Lower lobe of right lung (tissue), 2 donors: ENCODE data around the gene TIGD6. TPM values are rescaled to one million over a fixed set of nuclear protein-coding genes. Genes with fewer than 3 reads are reported as not detected.
A peak's percentile ranks its signal among the peaks of the same experiment; 100 is the strongest.

Source experiments
- ATAC-seq, 2 donors: fragments of 200-7000 bp; cut with Tn5 transposase; one replicate each; pipeline ENCODE4 v1.9.1; 2020 to 2022; ENCODE audit warnings: mild to moderate bottlenecking in 2 of 2, moderate library complexity in 2 of 2
- DNase-seq: peaks from one replicate; pipeline ENCODE4 v3.0.0-alpha.2; 2020
- H3K27ac ChIP-seq: fragments of 200-600 bp; one replicate; pipeline ENCODE4 v1.8.0; 2022
- H3K27me3 ChIP-seq: fragments of 200-600 bp; one replicate; pipeline ENCODE4 v1.8.0; 2022; ENCODE audit warnings: low read depth
- H3K36me3 ChIP-seq: fragments of 200-600 bp; one replicate; pipeline ENCODE4 v1.8.0; 2022; ENCODE audit warnings: mild to moderate bottlenecking
- H3K4me1 ChIP-seq: fragments of 200-600 bp; one replicate; pipeline ENCODE4 v1.8.0; 2022
- H3K4me3 ChIP-seq: fragments of 200-600 bp; one replicate; pipeline ENCODE4 v1.8.0; 2022; ENCODE audit warnings: mild to moderate bottlenecking
- H3K9me3 ChIP-seq: fragments of 200-600 bp; one replicate; pipeline ENCODE4 v1.8.0; 2022
- intact Hi-C: fragments of 100-400 bp; cut with DNase I; formaldehyde crosslinking; loops from one replicate; pipeline ENCODE4 v1.11.0; 2022
- total RNA-seq: library from RNA; stranded (reverse); fragmentation: NEBNext Ultra II Directional; extraction: Animal tissue kit (Norgen Biotek cat#: 25700); gene quantifications from one replicate; pipeline ENCODE4 v1.2.1, GENCODE V29; 2021
- TF ChIP-seq, protein P1 (sequence below): fragments of 200-600 bp; IDR thresholded peaks from one replicate; pipeline ENCODE4 v1.8.0; 2022; ENCODE audit warnings: antibody characterized with exemption, mild to moderate bottlenecking
- donor health status: DM: no; HTN: yes; CAD: no; lungs with severe emphysema.

TIGD6 gene
- total RNA-seq, 1 donor from 2014 or later, result 4.8 TPM

DNA sequence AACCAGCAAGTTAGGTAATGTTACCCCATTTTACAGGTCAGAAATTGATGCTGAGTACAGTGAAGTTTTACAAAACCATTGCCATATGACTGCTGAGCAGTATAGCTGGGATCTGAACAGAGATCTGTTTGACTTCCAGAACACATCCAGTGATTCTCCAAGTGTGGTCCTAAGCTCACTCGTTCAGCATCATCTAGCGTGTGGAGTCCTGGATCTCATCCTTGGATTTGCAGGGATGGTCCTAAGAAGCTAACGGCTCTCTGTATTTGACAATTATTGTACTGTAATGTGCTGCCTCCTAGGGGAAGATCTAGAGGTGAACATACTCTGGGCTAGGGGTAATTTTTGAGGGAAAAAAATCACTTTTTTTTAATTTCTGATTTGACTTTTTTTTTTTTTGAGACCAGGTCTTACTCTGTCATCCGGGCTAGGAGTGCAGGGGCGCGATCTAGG, 38.5 kb downstream of the TIGD6 start:
- no peak for DNase-seq
- TF ChIP-seq, protein P1, sequence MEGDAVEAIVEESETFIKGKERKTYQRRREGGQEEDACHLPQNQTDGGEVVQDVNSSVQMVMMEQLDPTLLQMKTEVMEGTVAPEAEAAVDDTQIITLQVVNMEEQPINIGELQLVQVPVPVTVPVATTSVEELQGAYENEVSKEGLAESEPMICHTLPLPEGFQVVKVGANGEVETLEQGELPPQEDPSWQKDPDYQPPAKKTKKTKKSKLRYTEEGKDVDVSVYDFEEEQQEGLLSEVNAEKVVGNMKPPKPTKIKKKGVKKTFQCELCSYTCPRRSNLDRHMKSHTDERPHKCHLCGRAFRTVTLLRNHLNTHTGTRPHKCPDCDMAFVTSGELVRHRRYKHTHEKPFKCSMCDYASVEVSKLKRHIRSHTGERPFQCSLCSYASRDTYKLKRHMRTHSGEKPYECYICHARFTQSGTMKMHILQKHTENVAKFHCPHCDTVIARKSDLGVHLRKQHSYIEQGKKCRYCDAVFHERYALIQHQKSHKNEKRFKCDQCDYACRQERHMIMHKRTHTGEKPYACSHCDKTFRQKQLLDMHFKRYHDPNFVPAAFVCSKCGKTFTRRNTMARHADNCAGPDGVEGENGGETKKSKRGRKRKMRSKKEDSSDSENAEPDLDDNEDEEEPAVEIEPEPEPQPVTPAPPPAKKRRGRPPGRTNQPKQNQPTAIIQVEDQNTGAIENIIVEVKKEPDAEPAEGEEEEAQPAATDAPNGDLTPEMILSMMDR, result peak; percentile 43
- H3K4me1 ChIP-seq, result peaks cover 24% of the 10 kb centered on the region
- H3K9me3 ChIP-seq, result no peaks in the 10 kb centered on the region
- H3K27me3 ChIP-seq, result no peaks in the 10 kb centered on the region
- ATAC-seq, result no peak
- intact Hi-C loops, result no loop called here
- no peaks in the 10 kb centered on the region for H3K36me3 ChIP-seq
- peak overlapping the region; percentile 96 for H3K4me3 ChIP-seq
- H3K27ac ChIP-seq, result peak overlapping the region; percentile 96

DNA sequence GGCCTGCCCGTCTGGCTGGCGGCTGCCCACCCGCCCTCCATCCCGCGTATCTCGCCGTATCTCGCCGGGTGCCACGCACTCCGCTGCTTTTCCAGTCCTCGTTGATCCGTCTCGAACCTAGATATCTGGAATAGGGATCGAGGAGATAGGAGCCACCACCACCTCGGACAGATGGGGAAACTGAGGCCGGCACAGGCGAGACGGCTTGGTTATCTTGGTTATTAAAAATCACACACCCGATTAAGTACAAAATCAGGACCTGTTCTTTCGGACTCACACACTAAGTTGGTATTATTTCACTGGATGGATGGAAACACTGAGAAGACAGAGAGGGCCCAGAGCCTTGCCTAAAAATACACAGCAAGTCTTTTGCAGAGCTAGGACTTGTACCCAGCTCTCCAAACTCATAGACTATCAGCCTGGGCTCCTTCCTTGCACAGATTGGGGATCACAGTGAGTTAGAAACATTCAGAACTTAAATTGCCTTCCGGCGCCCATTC, 39.2 kb downstream of the TIGD6 start:
- peak overlapping the region; percentile 96 for H3K4me3 ChIP-seq
- no peak for DNase-seq
- peak overlapping the region; percentile 96 for H3K27ac ChIP-seq
- H3K27me3 ChIP-seq, result no peaks in the 10 kb centered on the region
- ATAC-seq, result peak in 1 of 2 donors; percentile 35
- TF ChIP-seq, protein P1, result no peak
- H3K36me3 ChIP-seq, result no peaks in the 10 kb centered on the region
- intact Hi-C loops, result no loop called here
- no peaks in the 10 kb centered on the region for H3K9me3 ChIP-seq
- H3K4me1 ChIP-seq, result peaks cover 24% of the 10 kb centered on the region

DNA sequence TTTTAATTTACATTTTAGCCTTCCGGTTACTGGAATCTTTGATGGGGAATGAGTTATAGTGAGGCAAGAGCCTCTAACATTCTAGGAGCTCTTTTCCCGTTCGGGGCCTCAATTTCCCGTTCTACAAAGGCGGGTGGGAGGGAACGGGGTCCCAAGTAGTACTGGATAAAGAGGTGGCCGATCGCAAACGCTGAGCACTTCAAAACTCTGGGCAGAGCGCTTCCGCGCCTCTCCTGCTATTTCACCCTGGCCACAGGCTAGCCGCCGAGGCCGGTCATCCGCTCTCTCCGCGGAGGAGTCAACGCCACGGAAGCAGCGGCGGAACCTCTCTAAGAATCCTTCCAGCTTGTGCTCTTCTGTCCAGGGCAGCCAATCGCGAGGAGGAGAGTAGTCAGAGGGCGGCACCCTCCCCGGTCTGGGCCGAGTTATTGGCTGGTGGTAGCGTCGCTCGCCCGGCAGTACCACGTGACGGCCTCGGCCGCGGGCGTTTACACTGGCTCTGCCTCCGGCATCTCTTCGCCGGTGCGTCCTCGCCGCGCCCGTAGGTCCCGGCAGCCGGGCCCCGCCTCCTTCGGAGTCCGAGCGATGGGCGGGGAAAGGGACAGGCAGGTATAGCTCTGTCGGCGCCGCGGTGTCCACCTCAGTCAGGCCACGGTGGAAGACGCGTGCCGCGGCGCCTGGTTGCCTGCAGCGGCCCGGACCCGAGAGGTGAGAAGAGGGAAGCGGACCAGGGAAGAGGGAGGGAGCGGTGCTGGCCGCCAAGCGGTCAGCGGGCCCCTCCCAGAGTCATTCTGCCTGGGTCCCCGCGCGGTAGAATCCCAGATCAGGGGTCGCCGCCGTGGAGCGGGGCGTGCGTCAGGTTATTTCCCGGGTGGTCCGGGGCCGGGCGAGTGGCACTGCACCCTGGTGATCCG, 39.9 kb downstream of the TIGD6 start, which contains the start of gene SLC26A2:
TSS of gene SLC26A2 (plus strand) at position 487 of the 914 bp plus-strand sequence. CDS start 16,895 bp downstream, outside the sequence.
- TF ChIP-seq, protein P1, result no peak
- Histone ChIP-seq H3K36me3 (no peaks in the 10 kb centered on the region), H3K9me3 (no peaks in the 10 kb centered on the region), H3K4me3 (peak within 1 kb of the TSS; percentile 96), H3K27me3 (no peaks in the 10 kb centered on the region), H3K4me1 (peaks cover 24% of the 10 kb centered on the region), H3K27ac (peak within 1 kb of the TSS; percentile 96)
- ATAC-seq, result peak; percentile 99
- peak; percentile 99 for DNase-seq
- intact Hi-C loops, result no loop called here

DNA sequence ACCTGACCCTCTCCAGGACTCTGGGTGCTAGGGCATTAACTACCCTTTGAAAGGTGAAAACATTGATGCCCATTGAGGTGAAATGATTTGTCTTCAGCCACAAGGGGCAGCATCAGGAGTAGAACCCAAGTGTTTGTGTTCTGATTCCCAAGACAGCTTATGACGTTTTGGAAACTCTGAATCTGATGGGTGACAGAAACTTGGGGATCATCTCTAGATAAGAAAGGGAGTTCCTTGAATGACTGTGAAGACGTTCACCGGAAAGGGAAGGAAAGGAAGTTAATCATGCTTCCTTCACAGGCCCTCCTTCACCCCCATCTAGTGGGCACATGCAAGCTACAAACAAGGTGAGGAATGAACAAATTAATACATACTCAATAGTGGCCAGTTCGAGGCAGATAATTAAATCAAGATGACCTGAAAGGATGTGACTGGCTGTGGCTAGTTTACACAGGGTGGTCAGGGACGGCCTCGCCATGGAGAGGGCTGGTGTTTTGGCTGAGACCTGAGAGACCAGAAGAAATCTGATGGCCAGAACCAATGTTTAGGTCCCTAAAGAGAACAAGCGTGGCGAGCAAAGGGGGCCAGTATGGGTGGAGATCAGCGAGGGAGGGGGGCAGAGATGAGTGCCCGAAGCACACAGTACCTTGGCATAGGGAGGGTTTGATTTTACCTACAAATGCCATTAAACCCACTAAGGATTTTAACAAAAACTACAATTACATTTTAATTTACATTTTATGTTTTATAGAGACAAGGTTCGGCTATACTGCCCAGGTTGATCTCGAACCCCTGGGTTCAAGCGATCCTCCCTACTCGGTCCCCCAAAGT, 40.8 kb downstream of the TIGD6 start:
- DNase-seq, result no peak
- H3K27ac ChIP-seq, result peak overlapping the region; percentile 96
- intact Hi-C loops, result no loop called here
- peaks cover 24% of the 10 kb centered on the region for H3K4me1 ChIP-seq
- TF ChIP-seq, protein P1, result peak; percentile 43
- H3K9me3 ChIP-seq, result no peaks in the 10 kb centered on the region
- H3K4me3 ChIP-seq, result peak overlapping the region; percentile 96
- no peaks in the 10 kb centered on the region for H3K36me3 ChIP-seq
- H3K27me3 ChIP-seq, result no peaks in the 10 kb centered on the region
- ATAC-seq, result peak; percentile 2 to 23

DNA sequence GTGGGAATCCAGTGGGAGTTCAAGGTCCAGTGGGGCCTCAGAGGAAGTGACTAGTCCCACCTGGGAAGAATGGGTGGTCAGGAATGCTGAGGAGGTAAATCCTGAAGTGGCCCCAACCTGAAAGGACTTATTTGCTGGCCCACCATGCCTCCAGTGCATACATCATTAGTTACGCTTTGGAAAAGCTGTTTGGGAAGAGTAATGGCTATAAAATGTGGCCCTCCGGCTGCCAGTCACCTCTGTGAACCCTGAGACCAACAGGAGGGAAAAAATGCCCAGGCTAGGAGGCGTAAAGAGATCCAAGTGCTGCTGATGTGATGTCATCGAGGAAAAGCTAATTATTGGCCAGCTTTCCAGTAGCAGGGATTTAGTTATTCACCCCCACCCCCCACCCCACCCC, 42.6 kb downstream of the TIGD6 start:
- ATAC-seq, result no peak

More for the DNA sequence above, 42.6 kb downstream of the TIGD6 start:
- Histone ChIP-seq H3K36me3 (no peaks in the 10 kb centered on the region), H3K9me3 (no peaks in the 10 kb centered on the region), H3K4me1 (peaks cover 24% of the 10 kb centered on the region), H3K27me3 (no peaks in the 10 kb centered on the region), H3K27ac (no peak overlapping the region), H3K4me3 (no peak overlapping the region)
- DNase-seq, result no peak
- TF ChIP-seq, protein P1, result no peak
- intact Hi-C loops, result no loop called here
